K562 (cell line): Measurements from ENCODE around the gene PIGX. TPM values are rescaled to one million over a fixed set of nuclear protein-coding genes. Genes with fewer than 3 reads are reported as not detected.

Source experiments
- ATAC-seq: fragments of 200-7000 bp; cut with Tn5 transposase; 3 replicates; pipeline ENCODE4 v1.9.1; 2020; ENCODE audit warnings: moderate library complexity
- BruUV-seq: library from RNA; stranded (reverse); fragments of 400-500 nt; replicated peaks from 2 replicates; lab custom pipeline; 2021; lab: Mats Ljungman, UMichigan
- CTCF ChIA-PET: fragments of 300-600 bp; formaldehyde crosslinking; extraction: SDS; loops from one replicate; lab custom pipeline; 2021; ENCODE audit warnings: low intra/inter-chr PET ratio; lab: Yijun Ruan, JAX
- POLR2A ChIA-PET: fragments of 300-600, 350-650 bp; sonication (Branson Sonifier 250); formaldehyde crosslinking; extraction: SDS; loops from one replicate; lab custom pipeline; 2021; ENCODE audit warnings: antibody characterized with exemption, inconsistent platforms; lab: Yijun Ruan, JAX
- DNase-seq, 4 experiments: peaks; one replicate each; pipeline versions ENCODE4 v3.0.0 to v3.0.0-alpha.2; 2011 to 2018; ENCODE audit warnings: low spot score in 3 of 4, mixed read lengths in 3 of 4; ENCODE audit errors: extremely low read depth in 1 of 4
- FAIRE-seq: peaks from 2 replicates; lab custom pipeline; 2011; peaks lifted over from hg19 to GRCh38; lab: Jason Lieb, UNC
- H2AFZ ChIP-seq: 2 replicates; pipeline ENCODE4 v1.6.0; 2011; ENCODE audit warnings: low read depth, low read length, control low read depth, inconsistent platforms
- H3K27ac ChIP-seq: fragments of 200-600 bp; 3 replicates; pipeline ENCODE4 v1.8.0; 2011; ENCODE audit warnings: low read depth, mild to moderate bottlenecking, control low read depth, inconsistent platforms, low read length, moderate library complexity, mixed read lengths; ENCODE audit errors: extremely low read depth
- H3K27me3 ChIP-seq, 2 experiments: fragments of 300-600 bp in 1 of 2; 2 replicates in 1 of 2; 3 replicates in 1 of 2; pipeline versions ENCODE4 v1.6.0 to v1.8.0; 2011; ENCODE audit warnings: inconsistent platforms in 2 of 2, low read length in 2 of 2, mild to moderate bottlenecking in 1 of 2, mixed read lengths in 1 of 2, moderate library complexity in 1 of 2; ENCODE audit not compliant: control insufficient read depth in 2 of 2, insufficient read depth in 2 of 2
- H3K36me3 ChIP-seq: fragments of 300-600 bp; 3 replicates; pipeline ENCODE4 v1.8.0; 2011; ENCODE audit warnings: mild to moderate bottlenecking, low read length, inconsistent platforms; ENCODE audit not compliant: control insufficient read depth, insufficient read depth
- H3K4me1 ChIP-seq, 2 experiments: fragments of 200-600 bp in 1 of 2; replicated peaks in 1 of 2; 2 replicates in 1 of 2; 3 replicates in 1 of 2; pipeline versions ENCODE4 v1.5.1 to v1.8.0; 2011; ENCODE audit warnings: inconsistent platforms in 2 of 2, low read length in 2 of 2, mild to moderate bottlenecking in 1 of 2, mixed read lengths in 1 of 2, moderate library complexity in 1 of 2; ENCODE audit not compliant: control insufficient read depth in 2 of 2, insufficient read depth in 2 of 2
- H3K4me2 ChIP-seq: 2 replicates; pipeline ENCODE4 v1.6.1; 2011; ENCODE audit warnings: low read length, control low read depth, inconsistent platforms, mixed read lengths; ENCODE audit not compliant: insufficient read depth
- H3K4me3 ChIP-seq: fragments of 200-600 bp; sonication (generic), shearing (Covaris generic); 2 replicates; pipeline ENCODE4 v1.5.1; 2016; ENCODE audit warnings: control low read depth, inconsistent platforms
- H3K79me2 ChIP-seq: fragments of 200-600 bp; 3 replicates; pipeline ENCODE4 v1.8.0; 2011; ENCODE audit warnings: low read length, inconsistent platforms; ENCODE audit not compliant: control insufficient read depth, insufficient read depth
- H3K9ac ChIP-seq, 2 experiments: 2 replicates each; pipeline versions ENCODE4 v1.6.0 to v1.6.1; 2011; ENCODE audit warnings: low read depth in 2 of 2, low read length in 2 of 2, control low read depth in 1 of 2, inconsistent platforms in 1 of 2, mild to moderate bottlenecking in 1 of 2, mixed read lengths in 1 of 2; ENCODE audit not compliant: insufficient read depth in 1 of 2
- H3K9me1 ChIP-seq: one replicate; pipeline ENCODE4 v1.6.0; 2011; ENCODE audit warnings: inconsistent platforms, mild to moderate bottlenecking, low read length, moderate library complexity; ENCODE audit not compliant: control insufficient read depth, insufficient read depth
- H3K9me3 ChIP-seq: replicated peaks from 2 replicates; pipeline ENCODE4 v1.5.1; 2011; ENCODE audit warnings: low read depth, low read length, inconsistent platforms; ENCODE audit not compliant: control insufficient read depth, insufficient read depth
- H4K20me1 ChIP-seq: replicated peaks from 2 replicates; pipeline ENCODE4 v1.6.1; 2011; ENCODE audit warnings: low read length, inconsistent platforms, mixed read lengths; ENCODE audit not compliant: control insufficient read depth, insufficient read depth
- BRD9 ChIP-seq: fragments of 450-650 bp; IDR thresholded peaks from 2 replicates; pipeline ENCODE4 v1.6.1; 2018; ENCODE audit warnings: low read depth; ENCODE audit not compliant: partially characterized antibody
- EGR1 ChIP-seq: fragments of 450-650 bp; conservative IDR thresholded peaks from 2 replicates; pipeline ENCODE4 v1.6.1; 2017; ENCODE audit warnings: mild to moderate bottlenecking
- GTF2A2 ChIP-seq: IDR thresholded peaks from 2 replicates; pipeline ENCODE4 v1.6.1; 2016; ENCODE audit warnings: mild to moderate bottlenecking, missing genetic modification characterization, missing compliant biosample characterization
- GTF2E2 ChIP-seq: fragments of 200-800 bp; sonication (Bioruptor generic); IDR thresholded peaks from 2 replicates; pipeline ENCODE4 v1.6.1; 2016; ENCODE audit warnings: missing genetic modification characterization, missing compliant biosample characterization
- KLF13 ChIP-seq: fragments of 450-650 bp; IDR thresholded peaks from 2 replicates; pipeline ENCODE4 v1.6.1; 2016; ENCODE audit warnings: missing genetic modification characterization, low read depth, mild to moderate bottlenecking, missing compliant biosample characterization, moderate library complexity, borderline replicate concordance
- KLF16 ChIP-seq: IDR thresholded peaks from 2 replicates; pipeline ENCODE4 v1.6.1; 2016; ENCODE audit warnings: antibody characterized with exemption
- PBX2 ChIP-seq, 2 experiments: IDR thresholded peaks in 1 of 2; conservative IDR thresholded peaks in 1 of 2; 2 replicates each; pipeline ENCODE4 v1.6.1; 2016; ENCODE audit warnings: low read depth in 2 of 2, mild to moderate bottlenecking in 1 of 2, missing compliant biosample characterization in 1 of 2, missing genetic modification characterization in 1 of 2, moderate library complexity in 1 of 2
- PHB ChIP-seq: fragments of 250-450 bp; sonication (Bioruptor Pico); IDR thresholded peaks from 2 replicates; pipeline ENCODE4 v1.5.0; 2021
- PTBP1 ChIP-seq: fragments of 200-400 bp; formaldehyde crosslinking; IDR thresholded peaks from 2 replicates; pipeline ENCODE4 v1.6.1; 2017; ENCODE audit warnings: low read depth, low read length
- PYGO2 ChIP-seq: fragments of 450-650 bp; IDR thresholded peaks from 2 replicates; pipeline ENCODE4 v1.6.1; 2016; ENCODE audit warnings: mild to moderate bottlenecking, missing genetic modification characterization, moderate library complexity, missing compliant biosample characterization
- ZEB2 ChIP-seq: fragments of 450-650 bp; IDR thresholded peaks from 2 replicates; pipeline ENCODE4 v1.6.1; 2016
- ZNF263 ChIP-seq: sonication (generic); formaldehyde crosslinking; IDR thresholded peaks from 2 replicates; pipeline ENCODE4 v1.8.0; 2022; ENCODE audit warnings: mild to moderate bottlenecking, missing genetic modification reagents, borderline replicate concordance
- ZNF316 ChIP-seq: fragments of 450-650 bp; IDR thresholded peaks from 2 replicates; pipeline ENCODE4 v1.6.1; 2016
- WGBS: fragments of 100-300 bp; shearing (Covaris generic); methylation state at CpG from one replicate; pipeline ENCODE4 v1.1.6; 2016; ENCODE audit warnings: low coverage, mixed read lengths; ENCODE audit not compliant: insufficient coverage; ENCODE audit errors: missing lambda C conversion rate; 5-methylcytosine and 5-hydroxymethylcytosine counted together
- in situ Hi-C: fragments of 300-500 bp; cut with MboI; formaldehyde crosslinking; loops from 4 replicates; pipeline ENCODE4 v1.15.0; 2018; ENCODE audit warnings: inconsistent platforms, mixed read lengths
- intact Hi-C: fragments of 100-400 bp; cut with micrococcal nuclease; formaldehyde crosslinking; loops from 2 replicates; pipeline ENCODE4 v1.14.2; 2022
- polyA plus RNA-seq, 8 experiments: library from polyadenylated mRNA; depleted of rRNA in 4 of 8; stranded (reverse) in 5 of 8; unstranded in 3 of 8; fragments of >200 nt; fragmentation: Nextera tagmentation in 2 of 8; fragmentation: Illumina TruSeq in 1 of 8; extraction: Ambion mirVana in 2 of 8; extraction: Trizol in 1 of 8; gene quantifications; 2 replicates each; pipeline versions ENCODE4 v1.2.1 to v1.2.3, GENCODE V29; 2011 to 2014; ENCODE audit warnings: inconsistent platforms in 1 of 8, missing spikeins in 1 of 8
- total RNA-seq, 7 experiments: library from RNA; depleted of rRNA in 6 of 7; stranded (reverse); fragments of >200 nt in 6 of 7; fragmentation: Illumina TruSeq in 2 of 7; extraction: Trizol in 2 of 7; gene quantifications; 2 replicates each; pipeline versions ENCODE4 v1.2.1 to v1.2.3, GENCODE V29; 2011 to 2021; ENCODE audit warnings: low replicate concordance in 1 of 7
- TF ChIP-seq, protein P1 (sequence below): IDR thresholded peaks from 2 replicates; pipeline ENCODE4 v1.6.1; 2016; ENCODE audit warnings: missing genetic modification characterization, missing compliant biosample characterization

The PIGX gene
- total and polyA plus RNA-seq, 9 of the 15 experiments (the other 6 are each of a cell fraction or from before 2014, with no cell fraction given), result 3.7 to 36.3 (median 26.9) TPM

DNA sequence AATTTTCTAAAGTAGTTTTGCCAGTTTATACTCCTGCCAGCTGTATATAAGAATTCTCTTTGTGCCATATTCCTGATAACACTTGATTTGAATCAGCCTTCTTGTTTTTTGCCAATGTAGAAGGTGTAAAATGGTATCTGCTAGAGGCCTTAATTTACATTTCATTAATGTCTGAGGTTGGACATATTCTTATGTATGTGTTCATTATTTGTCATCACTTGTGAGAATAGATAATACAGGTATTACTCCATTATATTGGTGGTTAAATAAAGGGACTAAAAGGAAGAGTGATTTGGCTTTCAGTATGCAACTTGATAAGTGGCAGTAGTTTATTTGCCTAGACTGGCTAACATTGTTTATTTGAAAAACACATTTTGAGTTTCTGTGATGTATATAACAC lies 53.3 kb downstream of the PIGX start:
- Histone ChIP-seq H3K9me1 (no peaks in the 10 kb centered on the region), H3K9ac (no peak overlapping the region), H3K27me3 (no peaks in the 10 kb centered on the region), H3K9me3 (no peaks in the 10 kb centered on the region), H3K36me3 (peaks cover 20% of the 10 kb centered on the region; the same call in 2 of the 3 replicates), H2AFZ (no peak overlapping the region), H3K79me2 (peaks cover 70% of the 10 kb centered on the region), H3K4me2 (no peak overlapping the region), H3K4me1 (no peaks in the 10 kb centered on the region; a peak in 1 of 5 replicates), H3K4me3 (no peak overlapping the region), H3K27ac (no peak overlapping the region), H4K20me1 (no peaks in the 10 kb centered on the region)
- no peak for TF ChIP-seq ZEB2
- TF ChIP-seq GTF2E2, result no peak
- no peak for ATAC-seq
- POLR2A ChIA-PET, result interaction anchor here (1.0 kb wide), 1 partner anchor 25 kb away, joined by 3 read pairs; the partner anchor contains the start of gene PAK2
- in situ Hi-C loops, result no loop called here
- no peak for DNase-seq
- FAIRE-seq, result no peak
- CTCF ChIA-PET, result no interaction called here
- intact Hi-C loops, result no loop called here
- no TSS peak for BruUV-seq

DNA sequence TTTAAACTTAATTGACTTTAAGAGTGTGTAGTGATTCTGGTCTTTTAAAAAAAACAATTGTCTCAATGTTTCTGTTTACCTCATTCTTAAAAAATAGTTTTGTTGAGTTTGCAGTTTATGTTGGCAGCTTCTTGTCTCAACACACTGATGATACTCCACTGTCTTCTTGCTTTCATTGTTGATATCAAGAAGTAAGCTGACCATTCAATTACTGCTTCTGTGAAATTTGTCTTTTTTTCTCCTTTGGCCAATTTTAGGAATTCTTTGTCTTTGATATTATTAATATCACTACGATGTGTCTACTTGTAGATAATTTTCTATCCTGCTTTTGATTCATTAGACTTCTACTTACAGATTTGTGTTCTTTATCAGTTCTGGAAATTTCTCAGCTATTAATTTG lies 58.9 kb downstream of the PIGX start:
- no peak for ATAC-seq
- in situ Hi-C loops (no loop called here), intact Hi-C loops (no loop called here)
- 88% methylated on average over 1 of the region's 1 CpG for WGBS
- Histone ChIP-seq H3K27me3 (no peaks in the 10 kb centered on the region), H3K9ac (no peak overlapping the region), H2AFZ (no peak overlapping the region), H3K9me1 (no peaks in the 10 kb centered on the region), H3K9me3 (no peaks in the 10 kb centered on the region), H4K20me1 (no peaks in the 10 kb centered on the region), H3K4me2 (no peak overlapping the region), H3K79me2 (peaks cover 92% of the 10 kb centered on the region), H3K4me3 (no peak overlapping the region), H3K27ac (no peak overlapping the region), H3K4me1 (no peaks in the 10 kb centered on the region), H3K36me3 (peaks cover 21% of the 10 kb centered on the region; the same call in 2 of the 3 replicates)
- POLR2A ChIA-PET, result interaction anchor here (1.2 kb wide), 1 partner anchor 9 kb away, joined by 3 read pairs; no protein-coding TSS in a partner anchor
- CTCF ChIA-PET, result no interaction called here
- no peak for DNase-seq
- BruUV-seq, result no TSS peak
- no peak for FAIRE-seq
- TF ChIP-seq ZNF316, result peak; percentile 74
- no peak for TF ChIP-seq ZNF263 (CRISPR knock-in tag)
- TF ChIP-seq KLF13 (tag), result no peak
- no peak for TF ChIP-seq PYGO2 (tag)
- TF ChIP-seq, protein P1, sequence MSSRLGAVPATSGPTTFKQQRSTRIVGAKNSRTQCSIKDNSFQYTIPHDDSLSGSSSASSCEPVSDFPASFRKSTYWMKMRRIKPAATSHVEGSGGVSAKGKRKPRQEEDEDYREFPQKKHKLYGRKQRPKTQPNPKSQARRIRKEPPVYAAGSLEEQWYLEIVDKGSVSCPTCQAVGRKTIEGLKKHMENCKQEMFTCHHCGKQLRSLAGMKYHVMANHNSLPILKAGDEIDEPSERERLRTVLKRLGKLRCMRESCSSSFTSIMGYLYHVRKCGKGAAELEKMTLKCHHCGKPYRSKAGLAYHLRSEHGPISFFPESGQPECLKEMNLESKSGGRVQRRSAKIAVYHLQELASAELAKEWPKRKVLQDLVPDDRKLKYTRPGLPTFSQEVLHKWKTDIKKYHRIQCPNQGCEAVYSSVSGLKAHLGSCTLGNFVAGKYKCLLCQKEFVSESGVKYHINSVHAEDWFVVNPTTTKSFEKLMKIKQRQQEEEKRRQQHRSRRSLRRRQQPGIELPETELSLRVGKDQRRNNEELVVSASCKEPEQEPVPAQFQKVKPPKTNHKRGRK (tag), result no peak
- no peak for TF ChIP-seq EGR1
- no peak for TF ChIP-seq KLF16
- TF ChIP-seq BRD9, result no peak
- TF ChIP-seq PHB, result no peak
- no peak for TF ChIP-seq PBX2 (CRISPR knock-in tag; IDR thresholded peaks at IDR 0.05; ENCODE audit: low read depth)
- TF ChIP-seq PBX2 (tag; conservative IDR thresholded peaks at IDR 0.05; ENCODE audit: low read depth), result no peak
- no peak for TF ChIP-seq GTF2A2 (tag)
- TF ChIP-seq PTBP1, result no peak
